HCT116 (cell line): Measurements from ENCODE around the gene PPFIA1. TPM values are rescaled to one million over a fixed set of nuclear protein-coding genes. Genes with fewer than 3 reads are reported as not detected.

ENCODE experiments used
- ATAC-seq: fragments of 200-7000 bp; cut with Tn5 transposase; 2 replicates; pipeline ENCODE4 v1.9.1; 2020; ENCODE audit warnings: mild to moderate bottlenecking, moderate library complexity
- BruUV-seq: library from RNA; stranded (reverse); fragments of 400-500 nt; replicated peaks from 2 replicates; lab custom pipeline; 2021; lab: Mats Ljungman, UMichigan
- CTCF ChIA-PET: fragments of 300-600 bp; sonication (Branson Sonifier 250); formaldehyde crosslinking; loops from one replicate; lab custom pipeline; 2021; ENCODE audit warnings: antibody characterized with exemption; lab: Charles Lee
- POLR2A ChIA-PET: fragments of 300-600, 350-600 bp; sonication (Branson Sonifier 250); formaldehyde crosslinking; loops from one replicate; lab custom pipeline; 2021; ENCODE audit warnings: antibody characterized with exemption; lab: Charles Lee
- RAD21 ChIA-PET, 2 experiments: fragments of 300-600 bp; sonication (Branson Sonifier 250); formaldehyde crosslinking; loops; one replicate each; lab custom pipeline; 2023; ENCODE audit warnings: low total read pairs in 2 of 2; ENCODE audit not compliant: uncharacterized antibody in 2 of 2, unreplicated experiment in 2 of 2, low non-redundant PET in 1 of 2; lab: Charles Lee
- DNase-seq: peaks from one replicate; pipeline ENCODE4 v3.0.0-alpha.2; 2010; ENCODE audit warnings: low read depth, low spot score
- H2AFZ ChIP-seq: fragments of 200-600 bp; shearing (Covaris generic), sonication (generic); 2 replicates; pipeline ENCODE4 v1.6.1; 2017; ENCODE audit warnings: low read depth, mixed run types, mixed read lengths, antibody characterized with exemption, low read length; ENCODE audit not compliant: poor library complexity, severe bottlenecking
- H3K27ac ChIP-seq: 2 replicates; pipeline ENCODE4 v1.5.1; 2012; ENCODE audit warnings: low read depth, low read length
- H3K27me3 ChIP-seq: fragments of 200-600 bp; sonication (generic); 2 replicates; pipeline ENCODE4 v1.6.1; 2016; ENCODE audit warnings: mixed run types, low read length, mixed read lengths; ENCODE audit not compliant: insufficient read depth
- H3K36me3 ChIP-seq, 2 experiments: fragments of 200-500 bp in 1 of 2; fragments of 200-600 bp in 1 of 2; sonication (Bioruptor generic) in 1 of 2; sonication (generic) in 1 of 2; 2 replicates each; pipeline versions ENCODE4 v1.5.1 to v1.6.1; 2014 to 2016; ENCODE audit warnings: low read length in 2 of 2, inconsistent platforms in 1 of 2, mixed read lengths in 1 of 2, mixed run types in 1 of 2; ENCODE audit not compliant: insufficient read depth in 2 of 2, control insufficient read depth in 1 of 2
- H3K4me1 ChIP-seq, 2 experiments: fragments of 200-600 bp in 1 of 2; sonication (generic) in 1 of 2; 2 replicates each; pipeline versions ENCODE4 v1.5.1 to v1.6.1; 2012 to 2017; ENCODE audit warnings: low read length in 2 of 2, inconsistent platforms in 1 of 2, mild to moderate bottlenecking in 1 of 2, mixed read lengths in 1 of 2, mixed run types in 1 of 2, moderate library complexity in 1 of 2; ENCODE audit not compliant: insufficient read depth in 2 of 2, control insufficient read depth in 1 of 2
- H3K4me2 ChIP-seq: fragments of 200-600 bp; sonication (generic); 2 replicates; pipeline ENCODE4 v1.6.1; 2017; ENCODE audit warnings: mixed run types, low read length, mixed read lengths
- H3K4me3 ChIP-seq, 2 experiments: fragments of 200-600 bp in 1 of 2; sonication (generic) in 1 of 2; replicated peaks in 1 of 2; 2 replicates each; pipeline ENCODE4 v1.5.1; 2011 to 2016; ENCODE audit warnings: low read length in 2 of 2, control low read depth in 1 of 2, low read depth in 1 of 2, mild to moderate bottlenecking in 1 of 2, mixed read lengths in 1 of 2, mixed run types in 1 of 2
- H3K79me2 ChIP-seq: fragments of 200-600 bp; sonication (generic); 2 replicates; pipeline ENCODE4 v1.6.1; 2017; ENCODE audit warnings: mild to moderate bottlenecking, mixed run types, low read length, moderate library complexity, mixed read lengths; ENCODE audit not compliant: insufficient read depth
- H3K9ac ChIP-seq: fragments of 200-600 bp; sonication (generic); 2 replicates; pipeline ENCODE4 v1.6.1; 2016; ENCODE audit warnings: low read length, mixed read lengths
- H3K9me2 ChIP-seq: fragments of 200-600 bp; sonication (generic), shearing (Covaris generic); 2 replicates; pipeline ENCODE4 v1.6.1; 2017; ENCODE audit warnings: mixed run types, mild to moderate bottlenecking, moderate library complexity; ENCODE audit not compliant: insufficient read depth
- H3K9me3 ChIP-seq, 2 experiments: fragments of 200-500 bp in 1 of 2; fragments of 200-600 bp in 1 of 2; sonication (Bioruptor generic) in 1 of 2; sonication (generic) in 1 of 2; 2 replicates each; pipeline ENCODE4 v1.6.1; 2014 to 2017; ENCODE audit warnings: low read length in 2 of 2, mixed read lengths in 2 of 2, inconsistent platforms in 1 of 2, low read depth in 1 of 2, mild to moderate bottlenecking in 1 of 2, mixed run types in 1 of 2, moderate library complexity in 1 of 2; ENCODE audit not compliant: control insufficient read depth in 1 of 2, insufficient read depth in 1 of 2
- H4K20me1 ChIP-seq: fragments of 200-600 bp; sonication (generic), shearing (Covaris generic); 2 replicates; pipeline ENCODE4 v1.6.1; 2017; ENCODE audit warnings: mixed run types, mild to moderate bottlenecking, moderate library complexity; ENCODE audit not compliant: insufficient read depth
- CBX3 ChIP-seq: IDR thresholded peaks from 2 replicates; pipeline ENCODE4 v1.6.1; 2012; ENCODE audit warnings: low read depth
- EGR1 ChIP-seq: IDR thresholded peaks from 2 replicates; pipeline ENCODE4 v1.6.1; 2012; ENCODE audit warnings: low read depth
- EZH2phosphoT487 ChIP-seq: fragments of 200-600 bp; IDR thresholded peaks from 2 replicates; pipeline ENCODE4 v1.6.1; 2018; ENCODE audit warnings: antibody characterized with exemption, borderline replicate concordance
- JUND ChIP-seq: IDR thresholded peaks from 2 replicates; pipeline ENCODE4 v1.6.1; 2012
- SRF ChIP-seq: IDR thresholded peaks from 2 replicates; pipeline ENCODE4 v1.6.1; 2012; ENCODE audit warnings: low read depth
- TCF7L2 ChIP-seq: IDR thresholded peaks from 2 replicates; pipeline ENCODE4 v1.7.0; 2011; ENCODE audit warnings: borderline replicate concordance, inconsistent platforms; ENCODE audit not compliant: insufficient read depth, insufficient read length; ENCODE audit errors: extremely low read depth
- ZFX ChIP-seq: fragments of 450-650 bp; IDR thresholded peaks from 2 replicates; pipeline ENCODE4 v1.6.1; 2017
- intact Hi-C: fragments of 100-400 bp; cut with micrococcal nuclease; formaldehyde crosslinking; loops from 2 replicates; pipeline ENCODE4 v1.10.0; 2022
- total RNA-seq: library from RNA; stranded (reverse); gene quantifications from one replicate; pipeline ENCODE4 v1.2.1, GENCODE V29; 2021; ENCODE audit not compliant: unreplicated experiment
- TF ChIP-seq, protein P1 (sequence below): IDR thresholded peaks from 2 replicates; pipeline ENCODE4 v1.6.1; 2011; ENCODE audit warnings: mild to moderate bottlenecking, low read length, moderate library complexity; ENCODE audit not compliant: insufficient replicate concordance; ENCODE audit errors: extremely low read depth
- TF ChIP-seq, protein P2 (sequence below), 3 experiments: fragments of 200-600 bp in 1 of 3; sonication (generic) in 1 of 3; IDR thresholded peaks in 2 of 3; conservative IDR thresholded peaks in 1 of 3; 2 replicates each; pipeline ENCODE4 v1.5.1; 2012 to 2017; ENCODE audit warnings: low read depth in 2 of 3, low read length in 2 of 3, antibody characterized with exemption in 1 of 3, borderline replicate concordance in 1 of 3, control low read depth in 1 of 3, mild to moderate bottlenecking in 1 of 3, mixed read lengths in 1 of 3, mixed run types in 1 of 3, moderate library complexity in 1 of 3; ENCODE audit not compliant: insufficient read depth in 1 of 3
- TF ChIP-seq, protein P3 (sequence below): IDR thresholded peaks from 2 replicates; pipeline ENCODE4 v1.6.1; 2012

Gene PPFIA1
- total RNA-seq, 1 experiment from 2014 or later = 48.6 TPM

DNA sequence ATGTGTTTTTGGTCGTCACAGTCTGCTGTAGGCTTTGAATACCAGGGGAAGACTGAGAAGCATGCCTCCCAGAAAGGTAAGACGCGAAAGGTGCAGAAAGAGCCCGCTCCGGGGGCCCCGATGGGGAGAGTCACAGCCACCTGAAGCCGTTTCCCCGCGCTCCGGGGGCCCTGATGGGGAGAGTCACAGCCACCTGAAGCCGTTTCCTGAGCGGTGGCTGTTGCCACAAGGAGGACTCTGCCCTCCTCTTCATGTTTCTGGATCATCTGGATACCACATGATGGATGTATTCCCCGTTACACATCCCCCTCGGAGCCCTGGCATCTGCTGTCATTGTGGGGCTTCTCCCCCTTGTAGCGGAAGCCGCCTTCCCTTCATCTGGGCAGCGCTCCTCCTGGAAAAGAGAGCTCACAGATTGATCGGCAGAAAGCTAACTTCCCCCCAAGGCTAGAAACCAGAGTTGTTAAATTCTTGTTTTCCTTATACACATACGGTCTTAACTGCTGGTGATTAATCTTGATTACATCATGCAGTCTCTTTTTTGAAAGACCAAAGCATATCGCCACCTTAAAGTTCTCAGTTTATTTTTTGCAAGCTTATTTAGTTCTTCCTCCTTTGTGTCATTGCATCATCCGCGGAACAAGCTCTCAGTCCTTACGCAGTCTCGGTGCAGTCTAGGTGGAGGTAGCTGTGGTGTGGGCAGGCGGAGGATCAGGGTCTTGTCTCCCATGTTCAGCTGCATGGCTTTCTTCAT is 145.3 kb downstream of the PPFIA1 start:
- Histone ChIP-seq H3K9me3 (no peaks in the 10 kb centered on the region), H3K36me3 (peaks cover 50 to 65% of the 10 kb centered on the region in 2 experiments), H4K20me1 (no peaks in the 10 kb centered on the region), H3K27me3 (no peaks in the 10 kb centered on the region), H3K27ac (no peak overlapping the region), H3K4me3 (no peak overlapping the region), H3K9ac (no peak overlapping the region), H3K79me2 (peaks cover 26% of the 10 kb centered on the region; the same call in 1 of the 2 replicates), H3K4me1 (no peaks in the 10 kb centered on the region), H2AFZ (no peak overlapping the region), H3K9me2 (no peaks in the 10 kb centered on the region), H3K4me2 (no peak overlapping the region)
- no TSS peak for BruUV-seq
- POLR2A ChIA-PET = no interaction called here
- no peak for TF ChIP-seq EGR1
- TF ChIP-seq, protein P1, sequence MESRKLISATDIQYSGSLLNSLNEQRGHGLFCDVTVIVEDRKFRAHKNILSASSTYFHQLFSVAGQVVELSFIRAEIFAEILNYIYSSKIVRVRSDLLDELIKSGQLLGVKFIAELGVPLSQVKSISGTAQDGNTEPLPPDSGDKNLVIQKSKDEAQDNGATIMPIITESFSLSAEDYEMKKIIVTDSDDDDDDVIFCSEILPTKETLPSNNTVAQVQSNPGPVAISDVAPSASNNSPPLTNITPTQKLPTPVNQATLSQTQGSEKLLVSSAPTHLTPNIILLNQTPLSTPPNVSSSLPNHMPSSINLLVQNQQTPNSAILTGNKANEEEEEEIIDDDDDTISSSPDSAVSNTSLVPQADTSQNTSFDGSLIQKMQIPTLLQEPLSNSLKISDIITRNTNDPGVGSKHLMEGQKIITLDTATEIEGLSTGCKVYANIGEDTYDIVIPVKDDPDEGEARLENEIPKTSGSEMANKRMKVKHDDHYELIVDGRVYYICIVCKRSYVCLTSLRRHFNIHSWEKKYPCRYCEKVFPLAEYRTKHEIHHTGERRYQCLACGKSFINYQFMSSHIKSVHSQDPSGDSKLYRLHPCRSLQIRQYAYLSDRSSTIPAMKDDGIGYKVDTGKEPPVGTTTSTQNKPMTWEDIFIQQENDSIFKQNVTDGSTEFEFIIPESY = no peak
- TF ChIP-seq CBX3 = no peak
- no peak for TF ChIP-seq JUND
- no peak for TF ChIP-seq TCF7L2
- TF ChIP-seq, protein P2, sequence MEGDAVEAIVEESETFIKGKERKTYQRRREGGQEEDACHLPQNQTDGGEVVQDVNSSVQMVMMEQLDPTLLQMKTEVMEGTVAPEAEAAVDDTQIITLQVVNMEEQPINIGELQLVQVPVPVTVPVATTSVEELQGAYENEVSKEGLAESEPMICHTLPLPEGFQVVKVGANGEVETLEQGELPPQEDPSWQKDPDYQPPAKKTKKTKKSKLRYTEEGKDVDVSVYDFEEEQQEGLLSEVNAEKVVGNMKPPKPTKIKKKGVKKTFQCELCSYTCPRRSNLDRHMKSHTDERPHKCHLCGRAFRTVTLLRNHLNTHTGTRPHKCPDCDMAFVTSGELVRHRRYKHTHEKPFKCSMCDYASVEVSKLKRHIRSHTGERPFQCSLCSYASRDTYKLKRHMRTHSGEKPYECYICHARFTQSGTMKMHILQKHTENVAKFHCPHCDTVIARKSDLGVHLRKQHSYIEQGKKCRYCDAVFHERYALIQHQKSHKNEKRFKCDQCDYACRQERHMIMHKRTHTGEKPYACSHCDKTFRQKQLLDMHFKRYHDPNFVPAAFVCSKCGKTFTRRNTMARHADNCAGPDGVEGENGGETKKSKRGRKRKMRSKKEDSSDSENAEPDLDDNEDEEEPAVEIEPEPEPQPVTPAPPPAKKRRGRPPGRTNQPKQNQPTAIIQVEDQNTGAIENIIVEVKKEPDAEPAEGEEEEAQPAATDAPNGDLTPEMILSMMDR (IDR thresholded peaks at IDR 0.05 in 2 of 3, conservative IDR thresholded peaks at IDR 0.05 in 1 of 3; ENCODE audit: borderline replicate concordance in 1 of 3, insufficient read depth in 1 of 3, low read depth in 2 of 3, low read length in 2 of 3) = no peak
- TF ChIP-seq EZH2phosphoT487 = no peak
- TF ChIP-seq, protein P3, sequence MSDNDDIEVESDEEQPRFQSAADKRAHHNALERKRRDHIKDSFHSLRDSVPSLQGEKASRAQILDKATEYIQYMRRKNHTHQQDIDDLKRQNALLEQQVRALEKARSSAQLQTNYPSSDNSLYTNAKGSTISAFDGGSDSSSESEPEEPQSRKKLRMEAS = no peak
- TF ChIP-seq SRF = no peak
- TF ChIP-seq ZFX = no peak
- RAD21 ChIA-PET = no interaction called here
- no peak for DNase-seq
- CTCF ChIA-PET = no interaction called here
- ATAC-seq = no peak
- intact Hi-C loops = no loop called here
